IPS-15b (cell line): ENCODE data around the gene PARVA.

Source experiments
- H3K27me3 ChIP-seq: one replicate; pipeline ENCODE4 v1.6.1; 2013; ENCODE audit warnings: low read length; ENCODE audit not compliant: control insufficient read depth, insufficient read depth
- H3K36me3 ChIP-seq: one replicate; pipeline ENCODE4 v1.6.1; 2013; ENCODE audit warnings: low read length; ENCODE audit not compliant: control insufficient read depth, insufficient read depth
- H3K4me1 ChIP-seq: one replicate; pipeline ENCODE4 v1.6.1; 2013; ENCODE audit warnings: mild to moderate bottlenecking, low read length; ENCODE audit not compliant: control insufficient read depth, insufficient read depth
- H3K4me3 ChIP-seq: one replicate; pipeline ENCODE4 v1.5.1; 2013; ENCODE audit warnings: low read depth, low read length
- H3K9ac ChIP-seq: one replicate; pipeline ENCODE4 v1.6.1; 2013; ENCODE audit warnings: low read depth, mild to moderate bottlenecking, low read length
- H3K9me3 ChIP-seq: one replicate; pipeline ENCODE4 v1.6.1; 2013; ENCODE audit warnings: mild to moderate bottlenecking, low read length; ENCODE audit not compliant: control insufficient read depth, insufficient read depth

PARVA gene

DNA sequence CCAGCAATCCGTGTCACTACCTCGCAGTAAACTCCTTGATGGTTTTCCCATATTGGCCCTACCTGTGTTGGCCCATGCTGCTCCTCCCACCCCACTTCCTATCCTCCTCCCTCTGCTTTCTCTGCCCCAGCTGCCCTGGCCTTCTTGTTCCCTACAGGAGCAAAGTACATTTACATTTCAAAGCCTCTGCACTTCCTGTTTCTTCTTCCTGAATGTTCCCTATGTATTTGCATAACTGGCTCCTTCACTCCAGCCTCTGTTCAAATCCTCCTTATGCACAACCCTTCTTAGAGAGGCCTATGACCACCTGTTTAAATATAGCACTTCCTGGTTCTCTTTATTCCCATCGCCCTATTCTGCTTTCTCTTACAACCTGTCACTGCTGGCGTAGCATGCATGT lies 62.2 kb downstream of the PARVA start:
- Histone ChIP-seq H3K9ac (no peak overlapping the region), H3K27me3 (no peaks in the 10 kb centered on the region), H3K4me1 (no peaks in the 10 kb centered on the region), H3K4me3 (no peak overlapping the region), H3K36me3 (no peaks in the 10 kb centered on the region), H3K9me3 (no peaks in the 10 kb centered on the region)

- H3K27me3 ChIP-seq = no peaks in the 10 kb centered on the region
- H3K4me3 ChIP-seq = no peak overlapping the region
- no peaks in the 10 kb centered on the region for H3K9me3 ChIP-seq
- no peak overlapping the region for H3K9ac ChIP-seq
- H3K4me1 ChIP-seq = no peaks in the 10 kb centered on the region
- H3K36me3 ChIP-seq = no peaks in the 10 kb centered on the region
These were observed 63.2 kb downstream of the PARVA start for GRCh38 chr11:12440565-12440964.

DNA sequence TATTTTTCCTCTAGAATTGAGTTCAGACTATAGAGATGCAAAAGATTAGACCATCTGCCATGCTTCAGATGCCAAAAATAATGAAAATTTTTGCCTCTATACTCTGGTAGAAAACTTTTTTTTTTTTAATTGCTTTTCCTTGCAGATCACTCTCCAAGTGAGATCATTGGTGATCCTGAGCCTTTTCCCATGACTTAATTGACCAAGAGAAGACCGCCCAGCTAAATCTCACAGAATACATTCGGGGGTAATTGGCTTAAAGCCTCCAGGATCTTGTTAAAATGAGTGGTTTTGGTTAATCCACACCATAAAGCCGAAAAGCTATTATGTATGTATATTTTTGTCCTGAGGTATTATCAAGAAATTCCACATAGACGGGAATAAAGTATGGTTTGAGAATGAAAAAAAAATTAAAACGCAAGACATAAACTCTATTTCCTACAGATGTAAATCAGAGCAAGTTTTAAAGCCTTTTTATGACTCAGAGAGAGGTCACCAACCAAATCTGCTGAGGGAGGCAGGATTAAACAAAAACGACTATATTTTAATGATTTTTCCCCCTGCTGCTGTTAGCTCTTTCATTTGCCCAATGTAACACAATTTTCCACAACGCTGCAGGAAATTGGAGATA lies 64.0 kb downstream of the PARVA start:
- Histone ChIP-seq H3K9me3 (no peaks in the 10 kb centered on the region), H3K9ac (no peak overlapping the region), H3K27me3 (no peaks in the 10 kb centered on the region), H3K4me3 (no peak overlapping the region), H3K4me1 (no peaks in the 10 kb centered on the region), H3K36me3 (no peaks in the 10 kb centered on the region)

DNA sequence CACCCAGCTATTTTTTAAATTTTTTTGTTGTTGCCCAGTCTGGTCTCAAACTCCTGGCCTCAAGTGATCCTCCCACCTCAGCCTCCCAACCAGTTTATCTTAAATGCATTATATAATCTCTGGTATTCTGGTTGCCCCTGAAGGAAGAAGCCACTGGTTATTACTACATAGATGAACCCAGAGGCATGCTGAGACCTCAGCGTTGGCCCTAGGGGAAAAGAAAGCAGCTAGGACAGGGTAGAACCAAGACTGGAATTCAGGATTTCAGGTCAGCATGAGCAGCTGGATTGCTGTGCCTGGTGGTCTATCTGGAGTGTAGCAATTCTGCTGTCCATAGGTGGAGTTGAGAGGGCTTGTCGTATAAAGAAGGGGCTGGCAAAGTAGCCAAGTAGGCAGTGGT lies 67.2 kb downstream of the PARVA start:
- Histone ChIP-seq H3K4me3 (no peak overlapping the region), H3K27me3 (no peaks in the 10 kb centered on the region), H3K36me3 (no peaks in the 10 kb centered on the region), H3K9me3 (no peaks in the 10 kb centered on the region), H3K9ac (no peak overlapping the region), H3K4me1 (no peaks in the 10 kb centered on the region)

- H3K9ac ChIP-seq = no peak overlapping the region
- no peaks in the 10 kb centered on the region for H3K27me3 ChIP-seq
- H3K9me3 ChIP-seq = no peaks in the 10 kb centered on the region
- H3K4me1 ChIP-seq = no peaks in the 10 kb centered on the region
- no peak overlapping the region for H3K4me3 ChIP-seq
- H3K36me3 ChIP-seq = no peaks in the 10 kb centered on the region
These were observed 67.6 kb downstream of the PARVA start for GRCh38 chr11:12445001-12445400.

- Histone ChIP-seq H3K9me3 (no peaks in the 10 kb centered on the region), H3K36me3 (no peaks in the 10 kb centered on the region), H3K4me3 (no peak overlapping the region), H3K9ac (no peak overlapping the region), H3K27me3 (no peaks in the 10 kb centered on the region), H3K4me1 (no peaks in the 10 kb centered on the region)
These were observed 69.5 kb downstream of the PARVA start for GRCh38 chr11:12446863-12447262.

DNA sequence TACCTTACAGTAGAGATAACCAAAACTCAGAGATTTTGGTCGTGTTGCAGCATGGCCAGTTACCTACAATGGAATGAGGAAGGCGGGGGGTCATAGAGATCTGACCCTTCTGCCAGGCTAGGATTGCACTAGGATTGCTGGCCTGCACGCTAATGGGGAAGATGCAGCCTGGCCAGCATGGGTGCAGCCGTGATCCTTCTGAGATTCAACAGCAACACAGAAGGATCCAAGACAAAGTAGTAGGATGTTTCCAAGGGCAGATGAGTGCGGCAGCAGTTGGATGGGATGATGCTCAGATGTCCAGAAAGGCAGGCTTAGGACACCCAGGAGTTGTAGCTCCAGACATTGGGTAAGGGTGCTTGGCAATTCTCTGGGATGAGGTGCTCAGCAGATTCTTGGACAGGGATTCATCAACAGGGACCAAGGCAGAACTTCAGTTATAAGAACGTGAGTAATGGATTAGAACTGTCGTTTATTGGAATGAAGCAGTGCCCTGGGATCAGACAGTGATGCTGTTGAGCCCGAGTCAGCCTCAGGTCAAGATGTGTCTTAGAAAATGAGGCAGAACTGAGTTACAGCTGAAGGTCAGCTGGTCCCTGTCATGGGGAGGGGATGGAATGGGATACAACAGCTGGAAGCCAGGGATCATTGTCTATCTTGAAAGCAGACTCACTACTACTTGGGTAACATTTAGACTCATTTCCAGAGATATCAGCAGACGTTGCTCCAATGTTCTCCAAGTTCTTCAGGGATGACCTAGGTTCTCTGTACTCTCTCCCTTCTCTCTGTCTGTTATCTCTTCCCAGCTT lies 71.0 kb downstream of the PARVA start:
- Histone ChIP-seq H3K27me3 (no peaks in the 10 kb centered on the region), H3K9me3 (no peaks in the 10 kb centered on the region), H3K36me3 (no peaks in the 10 kb centered on the region), H3K9ac (no peak overlapping the region), H3K4me1 (no peaks in the 10 kb centered on the region), H3K4me3 (no peak overlapping the region)

GRCh38 chr11:12449961-12450715 lies 72.8 kb downstream of the PARVA start:
- no peaks in the 10 kb centered on the region for H3K27me3 ChIP-seq
- H3K9me3 ChIP-seq = no peaks in the 10 kb centered on the region
- no peak overlapping the region for H3K4me3 ChIP-seq
- H3K36me3 ChIP-seq = no peaks in the 10 kb centered on the region
- H3K9ac ChIP-seq = no peak overlapping the region
- H3K4me1 ChIP-seq = no peaks in the 10 kb centered on the region

GRCh38 chr11:12451179-12451814 lies 73.9 kb downstream of the PARVA start:
- no peaks in the 10 kb centered on the region for H3K27me3 ChIP-seq
- H3K4me3 ChIP-seq = no peak overlapping the region
- H3K9ac ChIP-seq = no peak overlapping the region
- no peaks in the 10 kb centered on the region for H3K36me3 ChIP-seq
- no peaks in the 10 kb centered on the region for H3K9me3 ChIP-seq
- no peaks in the 10 kb centered on the region for H3K4me1 ChIP-seq

- no peak overlapping the region for H3K4me3 ChIP-seq
- H3K9me3 ChIP-seq = no peaks in the 10 kb centered on the region
- no peak overlapping the region for H3K9ac ChIP-seq
- no peaks in the 10 kb centered on the region for H3K36me3 ChIP-seq
- H3K4me1 ChIP-seq = no peaks in the 10 kb centered on the region
- no peaks in the 10 kb centered on the region for H3K27me3 ChIP-seq
These were observed 75.9 kb downstream of the PARVA start for GRCh38 chr11:12453243-12453642.

DNA sequence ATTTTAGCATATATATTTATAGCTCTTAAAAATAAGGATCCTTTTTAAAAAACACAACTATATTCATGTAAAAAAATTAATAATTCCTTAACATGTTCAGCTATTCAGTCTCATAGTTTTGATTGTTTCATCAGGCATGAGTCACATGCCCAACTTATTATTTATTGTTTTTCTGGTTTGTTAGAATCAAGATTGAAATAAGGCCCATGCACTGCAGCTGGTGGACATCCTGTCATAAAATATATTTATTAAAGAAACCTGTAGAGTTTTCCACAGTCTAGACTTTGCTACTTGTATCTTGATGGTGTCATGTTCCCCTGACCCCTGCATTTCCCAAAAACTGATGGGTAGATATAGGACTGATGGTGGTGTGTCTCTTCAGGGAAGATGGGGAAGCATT lies 77.4 kb downstream of the PARVA start:
- Histone ChIP-seq H3K9ac (no peak overlapping the region), H3K27me3 (no peaks in the 10 kb centered on the region), H3K36me3 (no peaks in the 10 kb centered on the region), H3K9me3 (no peaks in the 10 kb centered on the region), H3K4me1 (no peaks in the 10 kb centered on the region), H3K4me3 (no peak overlapping the region)
